Right atrium auricular region (tissue), 2 donors: ENCODE measurements around the gene NCOA5. TPM values are rescaled to one million over a fixed set of nuclear protein-coding genes. Genes with fewer than 3 reads are reported as not detected.

Experiments used
- DNase-seq: peaks from one replicate; pipeline ENCODE4 v3.0.0-alpha.2; 2019; ENCODE audit warnings: low spot score
- H3K27ac ChIP-seq, 2 donors: fragments of 200-600 bp; sonication (generic); 1 replicate in 1 of 2; 2 replicates in 1 of 2; pipeline ENCODE4 v1.5.1; 2016 to 2019
- H3K27me3 ChIP-seq, 2 donors: fragments of 200-600 bp; sonication (generic); one replicate each; pipeline versions ENCODE4 v1.5.1 to v1.6.0; 2017 to 2019
- H3K36me3 ChIP-seq: fragments of 200-600 bp; sonication (generic); one replicate; pipeline ENCODE4 v1.5.1; 2016
- H3K4me1 ChIP-seq, 2 donors: fragments of 200-600 bp; sonication (generic); one replicate each; pipeline versions ENCODE4 v1.5.1 to v1.6.0; 2017 to 2019
- H3K4me3 ChIP-seq, 2 donors: fragments of 200-600 bp; sonication (generic); 1 replicate in 1 of 2; 2 replicates in 1 of 2; pipeline ENCODE4 v1.5.1; 2017 to 2019; ENCODE audit warnings: mild to moderate bottlenecking in 1 of 2, moderate library complexity in 1 of 2
- H3K9me3 ChIP-seq, 2 donors: fragments of 200-600 bp; sonication (generic); one replicate each; pipeline ENCODE4 v1.5.1; 2019
- total RNA-seq, 2 donors: library from RNA; depleted of rRNA; stranded (reverse); fragments of >200 nt; gene quantifications; one replicate each; pipeline ENCODE4 v1.1.0, GENCODE V29; 2016
- TF ChIP-seq, protein P1 (sequence below), 2 donors: fragments of 200-600 bp; sonication (generic); IDR thresholded peaks; one replicate each; pipeline ENCODE4 v1.5.1; 2019; ENCODE audit warnings: antibody characterized with exemption in 2 of 2

The NCOA5 gene
- total RNA-seq, 2 donors from 2014 or later: 17.8 to 23.3 TPM

GRCh38 chr20:46122516-46123481, 33.0 kb upstream of the NCOA5 start:
- Histone ChIP-seq H3K27me3 (no peaks in the 10 kb centered on the region), H3K9me3 (no peaks in the 10 kb centered on the region), H3K27ac (no peak overlapping the region), H3K4me1 (peaks cover 0 to 29% of the 10 kb centered on the region in 2 donors), H3K4me3 (no peak overlapping the region), H3K36me3 (no peaks in the 10 kb centered on the region)
- DNase-seq: no peak
- TF ChIP-seq, protein P1, sequence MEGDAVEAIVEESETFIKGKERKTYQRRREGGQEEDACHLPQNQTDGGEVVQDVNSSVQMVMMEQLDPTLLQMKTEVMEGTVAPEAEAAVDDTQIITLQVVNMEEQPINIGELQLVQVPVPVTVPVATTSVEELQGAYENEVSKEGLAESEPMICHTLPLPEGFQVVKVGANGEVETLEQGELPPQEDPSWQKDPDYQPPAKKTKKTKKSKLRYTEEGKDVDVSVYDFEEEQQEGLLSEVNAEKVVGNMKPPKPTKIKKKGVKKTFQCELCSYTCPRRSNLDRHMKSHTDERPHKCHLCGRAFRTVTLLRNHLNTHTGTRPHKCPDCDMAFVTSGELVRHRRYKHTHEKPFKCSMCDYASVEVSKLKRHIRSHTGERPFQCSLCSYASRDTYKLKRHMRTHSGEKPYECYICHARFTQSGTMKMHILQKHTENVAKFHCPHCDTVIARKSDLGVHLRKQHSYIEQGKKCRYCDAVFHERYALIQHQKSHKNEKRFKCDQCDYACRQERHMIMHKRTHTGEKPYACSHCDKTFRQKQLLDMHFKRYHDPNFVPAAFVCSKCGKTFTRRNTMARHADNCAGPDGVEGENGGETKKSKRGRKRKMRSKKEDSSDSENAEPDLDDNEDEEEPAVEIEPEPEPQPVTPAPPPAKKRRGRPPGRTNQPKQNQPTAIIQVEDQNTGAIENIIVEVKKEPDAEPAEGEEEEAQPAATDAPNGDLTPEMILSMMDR (IDR thresholded peaks at IDR 0.05): no peak

DNA sequence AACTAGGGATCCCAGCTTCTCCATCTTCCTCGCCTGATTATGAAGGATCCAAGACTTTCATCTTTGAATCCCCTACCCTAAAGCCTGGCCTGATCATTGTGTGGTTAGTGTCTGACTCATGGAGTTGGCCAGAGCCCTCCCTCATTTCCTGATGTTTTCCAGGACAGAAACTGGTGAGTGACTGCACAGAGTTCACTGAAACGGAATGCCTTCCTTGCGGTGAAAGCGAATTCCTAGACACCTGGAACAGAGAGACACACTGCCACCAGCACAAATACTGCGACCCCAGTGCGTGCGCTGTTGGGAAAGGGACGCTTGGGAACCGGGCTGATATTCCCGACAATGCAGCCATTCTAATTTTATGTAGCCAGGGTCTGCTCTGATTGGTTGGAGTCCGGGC, 32.3 kb upstream of the NCOA5 start:
- H3K27me3 ChIP-seq: no peaks in the 10 kb centered on the region
- DNase-seq: no peak
- no peak overlapping the region for H3K4me3 ChIP-seq
- no peaks in the 10 kb centered on the region for H3K36me3 ChIP-seq
- peaks cover 0 to 36% of the 10 kb centered on the region in 2 donors for H3K4me1 ChIP-seq
- no peaks in the 10 kb centered on the region for H3K9me3 ChIP-seq
- TF ChIP-seq, protein P1 (IDR thresholded peaks at IDR 0.05): no peak
- no peak overlapping the region for H3K27ac ChIP-seq

- TF ChIP-seq, protein P1 (IDR thresholded peaks at IDR 0.05): no peak
- Histone ChIP-seq H3K36me3 (no peaks in the 10 kb centered on the region), H3K27ac (no peak overlapping the region), H3K4me1 (peaks cover 0 to 36% of the 10 kb centered on the region in 2 donors), H3K9me3 (no peaks in the 10 kb centered on the region), H3K4me3 (no peak overlapping the region), H3K27me3 (no peaks in the 10 kb centered on the region)
- no peak for DNase-seq
Observed at GRCh38 chr20:46121184-46121930, 31.6 kb upstream of the NCOA5 start.

GRCh38 chr20:46120136-46120535, 30.4 kb upstream of the NCOA5 start:
- Histone ChIP-seq H3K4me1 (peaks cover 0 to 36% of the 10 kb centered on the region in 2 donors), H3K36me3 (no peaks in the 10 kb centered on the region), H3K4me3 (no peak overlapping the region), H3K27me3 (no peaks in the 10 kb centered on the region), H3K9me3 (no peaks in the 10 kb centered on the region), H3K27ac (no peak overlapping the region)
- TF ChIP-seq, protein P1 (IDR thresholded peaks at IDR 0.05): no peak
- DNase-seq: no peak

DNA sequence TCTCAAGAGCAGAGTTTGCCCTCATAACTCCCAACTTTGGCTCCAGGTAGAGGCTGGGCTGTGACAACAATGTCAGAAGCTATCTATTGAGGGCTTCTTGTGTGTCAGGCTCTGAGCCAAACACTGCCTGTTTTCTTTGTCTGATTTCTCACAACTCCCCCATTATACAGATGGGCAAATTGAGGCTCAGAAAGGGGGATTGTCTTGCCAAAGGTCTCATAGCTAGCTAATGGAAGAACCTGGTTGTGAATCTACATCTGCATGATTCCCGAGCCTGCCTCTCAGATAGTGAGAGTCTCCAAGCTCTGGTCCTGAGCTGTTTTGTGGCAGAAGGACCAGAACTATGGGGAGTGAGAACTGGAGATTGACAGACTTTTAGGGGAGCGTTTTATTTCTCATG, 29.8 kb upstream of the NCOA5 start:
- no peak for DNase-seq
- Histone ChIP-seq H3K36me3 (no peaks in the 10 kb centered on the region), H3K4me3 (no peak overlapping the region), H3K27me3 (no peaks in the 10 kb centered on the region), H3K4me1 (peaks cover 0 to 36% of the 10 kb centered on the region in 2 donors), H3K9me3 (no peaks in the 10 kb centered on the region), H3K27ac (peak overlapping the region; percentile 76)
- TF ChIP-seq, protein P1 (IDR thresholded peaks at IDR 0.05): no peak
